ENCODE results near the gene R3HDM4.

DNA sequence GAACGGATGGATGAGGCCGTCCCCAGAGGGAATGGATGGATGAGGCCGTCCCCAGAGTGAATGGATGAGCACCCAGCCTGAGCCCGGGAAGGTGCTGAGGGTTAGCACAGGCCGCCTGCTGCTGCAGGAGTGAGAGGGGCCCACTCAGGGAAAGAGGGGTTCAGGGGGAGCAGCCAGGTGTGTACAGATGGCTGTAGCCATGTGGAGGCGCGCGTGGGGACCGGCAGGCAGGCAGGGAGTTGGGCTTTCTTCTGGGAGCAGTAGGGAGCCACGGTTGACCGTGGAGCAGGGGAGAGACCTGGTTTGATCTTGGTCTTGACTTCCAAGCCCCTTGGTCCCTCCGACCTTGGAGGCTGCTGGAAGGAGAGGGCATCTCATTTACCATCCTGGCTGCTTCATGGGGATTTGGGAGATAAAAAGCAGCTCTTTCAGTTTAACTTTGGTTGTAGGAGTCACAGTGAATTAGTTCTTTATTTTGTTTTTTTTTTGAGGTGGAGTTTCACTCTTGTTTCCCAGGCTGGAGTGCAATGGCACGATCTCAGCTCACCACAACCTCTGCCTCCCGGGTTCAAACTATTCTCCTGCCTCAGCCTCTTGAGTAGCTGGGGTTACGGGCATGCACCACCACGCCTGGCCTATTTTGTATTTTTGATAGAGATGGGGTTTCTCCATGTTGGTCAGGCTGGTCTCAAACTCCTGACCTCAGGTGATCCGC is 37.5 kb upstream of the R3HDM4 start:
- TF ChIP-seq, protein P1, sequence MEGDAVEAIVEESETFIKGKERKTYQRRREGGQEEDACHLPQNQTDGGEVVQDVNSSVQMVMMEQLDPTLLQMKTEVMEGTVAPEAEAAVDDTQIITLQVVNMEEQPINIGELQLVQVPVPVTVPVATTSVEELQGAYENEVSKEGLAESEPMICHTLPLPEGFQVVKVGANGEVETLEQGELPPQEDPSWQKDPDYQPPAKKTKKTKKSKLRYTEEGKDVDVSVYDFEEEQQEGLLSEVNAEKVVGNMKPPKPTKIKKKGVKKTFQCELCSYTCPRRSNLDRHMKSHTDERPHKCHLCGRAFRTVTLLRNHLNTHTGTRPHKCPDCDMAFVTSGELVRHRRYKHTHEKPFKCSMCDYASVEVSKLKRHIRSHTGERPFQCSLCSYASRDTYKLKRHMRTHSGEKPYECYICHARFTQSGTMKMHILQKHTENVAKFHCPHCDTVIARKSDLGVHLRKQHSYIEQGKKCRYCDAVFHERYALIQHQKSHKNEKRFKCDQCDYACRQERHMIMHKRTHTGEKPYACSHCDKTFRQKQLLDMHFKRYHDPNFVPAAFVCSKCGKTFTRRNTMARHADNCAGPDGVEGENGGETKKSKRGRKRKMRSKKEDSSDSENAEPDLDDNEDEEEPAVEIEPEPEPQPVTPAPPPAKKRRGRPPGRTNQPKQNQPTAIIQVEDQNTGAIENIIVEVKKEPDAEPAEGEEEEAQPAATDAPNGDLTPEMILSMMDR (IDR thresholded peaks at IDR 0.05) = no peak
- TF ChIP-seq POLR2AphosphoS5 (IDR thresholded peaks at IDR 0.05) (no peak), POLR2A (IDR thresholded peaks at IDR 0.05) (no peak)

Data from gastroesophageal sphincter (tissue), 3 donors.